Esophagus (tissue), 2 donors: Measurements from ENCODE around the gene DAGLB. TPM values are rescaled to one million over a fixed set of nuclear protein-coding genes. Genes with fewer than 3 reads are reported as not detected.
A peak's percentile ranks its signal among the peaks of the same experiment; 100 is the strongest.

Source experiments
- H3K27ac ChIP-seq, 2 donors: one replicate each; pipeline ENCODE4 v1.5.1; 2013; ENCODE audit warnings: low read depth in 2 of 2, mild to moderate bottlenecking in 2 of 2, inconsistent platforms in 1 of 2, low read length in 1 of 2, moderate library complexity in 1 of 2
- H3K27me3 ChIP-seq, 2 donors: one replicate each; pipeline ENCODE4 v1.6.1; 2013; ENCODE audit warnings: low read length in 2 of 2, control low read depth in 1 of 2, mild to moderate bottlenecking in 1 of 2; ENCODE audit not compliant: insufficient read depth in 2 of 2, control insufficient read depth in 1 of 2
- H3K36me3 ChIP-seq, 2 donors: one replicate each; pipeline ENCODE4 v1.6.1; 2013; ENCODE audit warnings: low read length in 1 of 2; ENCODE audit not compliant: control insufficient read depth in 2 of 2, insufficient read depth in 2 of 2
- H3K4me1 ChIP-seq, 2 donors: one replicate each; pipeline ENCODE4 v1.6.1; 2013; ENCODE audit warnings: low read length in 1 of 2; ENCODE audit not compliant: control insufficient read depth in 2 of 2, insufficient read depth in 2 of 2
- H3K4me3 ChIP-seq, 2 donors: one replicate each; pipeline ENCODE4 v1.5.1; 2013; ENCODE audit warnings: low read length in 2 of 2, mild to moderate bottlenecking in 2 of 2, low read depth in 1 of 2, moderate library complexity in 1 of 2
- H3K9me3 ChIP-seq, 2 donors: one replicate each; pipeline ENCODE4 v1.6.1; 2013; ENCODE audit warnings: mild to moderate bottlenecking in 2 of 2, low read depth in 1 of 2, low read length in 1 of 2, moderate library complexity in 1 of 2; ENCODE audit not compliant: control insufficient read depth in 2 of 2, insufficient read depth in 1 of 2
- WGBS, 2 donors: extraction: QIAGEN DNeasy Blood & Tissue Kit; methylation state at CpG; one replicate each; pipeline ENCODE4 v1.1.7; 2013; 5-methylcytosine and 5-hydroxymethylcytosine counted together
- polyA plus RNA-seq, 2 donors: library from polyadenylated mRNA; stranded (reverse); fragments of 200-250 nt; gene quantifications; one replicate each; pipeline ENCODE4 v1.2.3, GENCODE V29; 2013
- donor health status: healthy with polysubstance abuse.
- donor health status: Bipolar disorder and iron deficiency.

DAGLB gene
- polyA plus RNA-seq, 2 donors: 8.4 to 9.2 TPM

DNA sequence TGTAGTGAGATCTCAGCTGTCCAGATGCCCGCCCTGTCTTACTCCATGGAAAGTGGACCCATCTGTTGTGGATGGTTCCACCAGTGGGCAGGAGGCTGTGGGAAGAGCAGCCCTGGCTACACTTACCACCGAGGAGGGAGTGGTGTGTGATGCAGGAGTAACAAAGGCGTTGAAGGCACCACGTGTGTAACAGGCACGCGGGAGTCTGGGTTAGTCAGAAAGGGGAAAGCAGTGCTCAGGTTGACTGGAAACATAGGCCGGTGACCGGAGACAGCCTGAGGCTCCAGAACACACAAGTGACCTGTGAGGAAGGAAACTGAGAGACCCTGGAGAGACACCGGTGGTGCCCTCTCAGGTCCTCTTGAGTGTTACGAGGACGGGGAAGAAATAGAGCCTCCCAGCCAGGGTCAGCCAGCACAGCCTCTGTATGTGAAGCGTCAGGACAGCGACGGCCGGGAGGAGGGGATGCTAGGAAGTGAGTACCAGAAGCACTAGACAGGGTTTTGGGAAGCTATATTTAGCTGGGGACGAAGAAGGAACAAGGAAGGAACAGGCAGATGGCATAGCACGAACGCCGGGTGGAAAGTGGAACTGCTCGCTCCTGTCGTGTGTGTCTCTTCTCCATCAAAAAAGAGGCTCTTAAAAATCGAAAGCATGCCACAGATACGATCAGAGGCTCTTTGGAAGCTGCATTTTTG lies 51.7 kb downstream of the DAGLB start:
- Histone ChIP-seq H3K4me3 (no peak overlapping the region), H3K27ac (peak overlapping the region; percentile 42 to 83), H3K27me3 (no peaks in the 10 kb centered on the region), H3K36me3 (peaks cover 6 to 13% of the 10 kb centered on the region in 2 donors), H3K9me3 (no peaks in the 10 kb centered on the region), H3K4me1 (peaks cover 12 to 34% of the 10 kb centered on the region in 2 donors)
- 62 to 67% methylated on average over 23 of the region's 23 CpGs for WGBS, 2 donors

DNA sequence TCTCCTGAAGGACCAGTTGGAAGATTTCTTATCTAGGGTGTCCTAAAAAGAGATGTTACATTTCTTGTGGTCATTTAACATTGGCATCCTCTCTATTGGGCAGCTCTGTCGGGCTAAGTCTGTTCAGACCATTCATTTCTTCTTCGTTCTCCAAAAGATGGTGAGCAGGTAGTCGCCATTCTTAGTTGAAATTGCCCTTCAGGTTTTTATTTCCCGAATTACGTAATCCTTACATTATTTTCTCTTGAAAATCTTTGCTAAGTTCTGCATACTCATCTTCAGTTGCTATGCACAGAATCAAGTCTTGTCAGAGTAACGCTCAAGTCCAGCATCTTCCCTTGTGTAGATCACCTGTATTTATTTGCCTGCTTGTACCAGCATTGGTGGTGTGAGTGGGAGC lies 53.6 kb downstream of the DAGLB start:
- H3K36me3 ChIP-seq: peaks cover 5 to 10% of the 10 kb centered on the region in 2 donors
- 89 to 91% methylated on average over 6 of the region's 6 CpGs for WGBS, 2 donors
- peak overlapping the region; percentile 83 to 98 for H3K27ac ChIP-seq
- H3K9me3 ChIP-seq: no peaks in the 10 kb centered on the region
- H3K4me3 ChIP-seq: peak overlapping the region in 1 of 2 donors; percentile 7
- no peaks in the 10 kb centered on the region for H3K27me3 ChIP-seq
- H3K4me1 ChIP-seq: peaks cover 9 to 29% of the 10 kb centered on the region in 2 donors

- Histone ChIP-seq H3K27me3 (no peaks in the 10 kb centered on the region), H3K27ac (peak overlapping the region; percentile 83 to 98), H3K36me3 (peaks cover 5 to 10% of the 10 kb centered on the region in 2 donors), H3K4me3 (peak overlapping the region in 1 of 2 donors; percentile 7), H3K9me3 (no peaks in the 10 kb centered on the region), H3K4me1 (peaks cover 7 to 26% of the 10 kb centered on the region in 2 donors)
- whole genome bisulfite sequencing, 2 donors: 71 to 83% methylated on average over 3 of the region's 3 CpGs
Observed at GRCh38 chr7:6393667-6394056, 54.1 kb downstream of the DAGLB start.

DNA sequence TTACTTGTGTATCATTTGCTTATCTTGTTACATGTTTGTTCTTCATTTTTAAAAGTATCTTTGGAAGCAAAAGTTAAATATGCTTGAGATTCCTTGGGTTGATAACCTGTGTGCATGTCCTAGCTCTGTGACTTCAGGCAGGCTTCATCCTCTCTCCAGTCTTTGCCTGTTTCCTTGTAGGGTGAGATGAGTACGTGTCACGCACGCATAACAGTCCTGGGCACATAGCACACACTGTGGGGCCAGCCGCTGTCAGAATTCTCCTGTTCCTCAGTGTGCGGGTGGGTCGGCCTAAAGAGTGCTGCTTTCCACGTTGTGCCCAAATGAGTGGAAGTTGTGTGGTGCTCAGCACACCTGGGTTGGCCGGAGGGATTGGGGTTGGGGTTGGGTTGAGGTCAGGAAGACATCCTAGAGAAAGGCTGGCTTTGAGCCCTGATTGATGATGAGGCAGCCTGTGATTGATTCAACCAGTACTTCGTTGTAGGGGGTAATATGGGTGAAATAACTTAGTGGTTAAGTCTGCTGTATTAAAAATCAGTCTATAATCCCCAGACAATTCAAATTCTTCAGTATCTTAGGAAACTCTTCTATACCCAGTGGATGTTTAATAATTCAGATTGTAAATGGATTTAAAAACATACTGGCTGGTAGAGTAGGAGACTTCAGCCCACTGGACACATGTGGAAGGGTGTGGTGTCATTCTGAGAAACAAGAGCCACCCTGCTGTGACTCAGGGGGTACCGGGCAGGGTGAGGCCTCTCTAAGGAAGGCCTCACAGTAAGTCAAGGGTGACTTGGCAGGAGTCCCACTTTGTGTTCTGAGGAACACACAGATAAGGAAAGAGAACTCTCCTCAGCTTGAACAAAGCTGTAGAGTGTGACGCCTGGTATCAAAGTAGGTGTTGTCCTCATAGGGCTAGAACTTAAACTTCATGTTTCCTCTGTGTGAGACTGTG lies 54.8 kb downstream of the DAGLB start:
- H3K4me3 ChIP-seq: no peak overlapping the region
- 57 to 63% methylated on average over 11 of the region's 11 CpGs for WGBS, 2 donors

DNA sequence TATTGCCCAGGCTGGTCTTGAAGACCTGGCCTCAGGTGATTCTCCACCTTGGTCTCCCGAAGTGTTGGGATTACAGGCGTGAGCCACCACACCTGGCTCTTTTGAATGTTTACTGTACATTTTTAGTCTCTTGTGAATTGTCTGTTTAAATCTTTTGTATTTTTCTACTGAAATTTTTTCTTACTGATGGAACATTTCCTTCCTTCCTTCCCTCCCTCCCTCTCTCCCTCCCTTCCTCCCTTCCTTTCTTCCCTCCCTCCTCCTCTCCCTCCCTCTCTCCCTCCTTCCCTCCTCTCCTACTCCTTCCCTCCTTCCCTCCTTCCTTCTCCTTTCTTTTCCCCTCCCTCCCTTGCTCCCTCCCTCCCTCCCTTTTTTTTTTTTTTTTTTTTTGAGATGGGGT lies 58.0 kb downstream of the DAGLB start:
- peak overlapping the region in 1 of 2 donors; percentile 31 for H3K27ac ChIP-seq
- H3K4me3 ChIP-seq: no peak overlapping the region
- no peaks in the 10 kb centered on the region for H3K27me3 ChIP-seq
- peaks cover 9 to 10% of the 10 kb centered on the region in 2 donors for H3K36me3 ChIP-seq
- WGBS, 2 donors: 77 to 79% methylated on average over 2 of the region's 2 CpGs
- H3K9me3 ChIP-seq: no peaks in the 10 kb centered on the region
- H3K4me1 ChIP-seq: peaks cover 4 to 19% of the 10 kb centered on the region in 2 donors

More for the DNA sequence above, 54.8 kb downstream of the DAGLB start:
- no peaks in the 10 kb centered on the region for H3K9me3 ChIP-seq
- H3K4me1 ChIP-seq: peaks cover 4 to 25% of the 10 kb centered on the region in 2 donors
- peak overlapping the region; percentile 85 to 98 for H3K27ac ChIP-seq
- H3K36me3 ChIP-seq: peaks cover 7 to 11% of the 10 kb centered on the region in 2 donors
- no peaks in the 10 kb centered on the region for H3K27me3 ChIP-seq

GRCh38 chr7:6387734-6388294 lies 59.9 kb downstream of the DAGLB start:
- Histone ChIP-seq H3K9me3 (no peaks in the 10 kb centered on the region), H3K36me3 (peaks cover 5 to 6% of the 10 kb centered on the region in 2 donors), H3K4me1 (peaks cover 4 to 16% of the 10 kb centered on the region in 2 donors), H3K27ac (peak overlapping the region; percentile 71 to 82), H3K4me3 (no peak overlapping the region), H3K27me3 (no peaks in the 10 kb centered on the region)
- WGBS, 2 donors: 54 to 63% methylated on average over 7 of the region's 7 CpGs

DNA sequence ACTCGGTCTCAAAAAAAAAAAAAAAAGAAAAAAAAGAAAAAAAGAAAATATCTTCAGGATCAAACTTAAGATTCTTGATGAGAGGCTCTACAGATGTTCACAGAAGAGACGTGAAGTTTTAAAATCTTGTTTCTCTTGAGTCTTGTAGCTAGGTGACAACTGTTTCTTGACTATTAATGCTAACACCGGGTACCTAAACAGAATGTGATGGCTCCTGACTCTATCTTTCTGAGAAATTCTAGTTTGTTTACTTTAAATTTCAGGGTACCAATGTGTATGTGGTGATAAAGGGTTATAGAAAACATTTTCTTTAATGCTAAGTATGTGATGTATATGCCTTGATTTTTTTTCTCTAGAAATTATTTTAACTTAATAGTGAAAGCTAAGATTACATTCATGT lies 61.0 kb downstream of the DAGLB start:
- H3K4me1 ChIP-seq: peaks cover 4 to 14% of the 10 kb centered on the region in 2 donors

DNA sequence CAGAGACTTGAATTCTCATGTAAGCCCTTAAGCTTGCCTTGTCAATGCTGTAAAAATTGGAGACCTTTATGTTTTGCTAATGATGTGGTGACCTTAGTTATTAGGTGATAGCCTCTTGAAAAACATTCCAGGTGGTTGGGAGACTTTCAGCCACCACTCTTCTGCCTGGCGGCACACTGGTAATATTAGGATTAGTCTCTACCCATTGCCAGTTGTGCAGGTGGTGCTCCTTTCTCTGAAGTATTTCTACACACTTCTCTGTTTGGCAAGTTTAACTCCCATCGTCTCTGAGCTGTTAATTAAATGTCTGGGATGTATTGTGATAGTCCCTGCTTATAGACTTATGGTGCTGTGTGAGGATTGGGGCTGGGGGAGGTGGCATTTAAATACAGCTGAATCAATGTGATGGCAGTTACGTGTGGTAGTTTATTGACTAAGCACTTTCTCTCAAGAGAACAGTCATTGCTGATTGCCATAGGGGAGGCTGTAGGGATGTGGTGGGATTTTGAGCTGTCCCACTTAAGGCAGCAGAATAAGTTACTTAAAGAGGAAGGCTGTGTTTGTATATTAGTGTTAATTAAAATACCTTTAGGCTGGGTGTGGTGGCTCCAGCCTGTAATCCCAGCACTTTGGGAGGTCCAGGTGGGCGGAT lies 61.7 kb downstream of the DAGLB start:
- WGBS, 2 donors: 44 to 53% methylated on average over 4 of the region's 4 CpGs
- peaks cover 4 to 14% of the 10 kb centered on the region in 2 donors for H3K4me1 ChIP-seq
- peaks cover 3 to 6% of the 10 kb centered on the region in 2 donors for H3K36me3 ChIP-seq

More for the DNA sequence above, 61.0 kb downstream of the DAGLB start:
- H3K27ac ChIP-seq: peak overlapping the region; percentile 94 to 98
- peaks cover 3 to 6% of the 10 kb centered on the region in 2 donors for H3K36me3 ChIP-seq
- H3K27me3 ChIP-seq: no peaks in the 10 kb centered on the region
- no peak overlapping the region for H3K4me3 ChIP-seq
- H3K9me3 ChIP-seq: no peaks in the 10 kb centered on the region
- 82 to 90% methylated on average over 3 of the region's 3 CpGs for WGBS, 2 donors

More for the DNA sequence above, 61.7 kb downstream of the DAGLB start:
- Histone ChIP-seq H3K4me3 (peak overlapping the region in 1 of 2 donors; percentile 26), H3K27ac (peak overlapping the region; percentile 94 to 98), H3K9me3 (no peaks in the 10 kb centered on the region), H3K27me3 (no peaks in the 10 kb centered on the region)
